ENCODE measurements around the gene NDNF.

DNA sequence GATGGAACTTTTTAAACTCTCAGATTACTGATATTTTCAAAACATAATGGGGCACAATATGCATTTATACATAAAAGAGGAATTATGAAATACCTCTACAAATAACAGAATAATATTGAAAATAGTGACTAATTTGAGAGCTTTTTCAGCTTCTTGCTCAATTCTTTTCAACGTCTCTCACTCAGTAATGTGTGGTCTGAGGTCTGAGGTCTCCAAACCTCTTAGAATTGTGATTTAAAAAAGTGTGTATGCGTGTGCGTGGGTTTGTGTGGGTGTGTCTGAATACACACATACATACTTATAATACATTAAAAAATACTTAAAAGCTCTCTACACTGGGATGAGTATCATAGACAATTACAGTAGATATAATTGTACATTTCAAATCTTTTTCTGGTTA is 7.9 kb downstream of the NDNF start:
- no peak for TF ChIP-seq CTCF (IDR thresholded peaks at IDR 0.05)
- no peak for TF ChIP-seq POLR2A (IDR thresholded peaks at IDR 0.05)

Data from heart left ventricle (tissue), 13 donors.